GM12874 (cell line): ENCODE data around the gene CLRN1.

Experiments
- TF ChIP-seq, protein P1 (sequence below): IDR thresholded peaks from 2 replicates; pipeline ENCODE4 v1.5.1; 2011; ENCODE audit warnings: low read depth, mild to moderate bottlenecking, control low read depth, low read length, moderate library complexity; ENCODE audit not compliant: insufficient read depth

CLRN1 gene

DNA sequence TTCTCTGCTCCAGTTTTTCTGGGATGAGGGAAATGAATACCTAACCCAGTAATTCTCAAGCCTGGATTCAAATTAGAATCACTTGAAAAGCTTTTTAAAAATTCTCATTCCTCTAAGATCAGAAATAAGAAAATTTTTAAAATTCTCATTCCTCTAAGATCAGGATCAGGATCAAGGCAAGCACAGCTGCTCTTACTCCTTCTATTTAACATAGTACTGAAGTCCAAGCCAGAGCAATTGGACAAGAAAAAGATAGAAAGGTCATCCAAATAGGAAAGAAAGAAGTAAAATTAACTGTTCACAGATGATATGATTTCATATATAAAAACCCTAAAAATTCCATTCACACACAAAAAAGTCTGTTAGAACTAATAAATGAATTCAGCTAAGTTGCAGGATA is 24.2 kb upstream of the CLRN1 start:
- TF ChIP-seq, protein P1, sequence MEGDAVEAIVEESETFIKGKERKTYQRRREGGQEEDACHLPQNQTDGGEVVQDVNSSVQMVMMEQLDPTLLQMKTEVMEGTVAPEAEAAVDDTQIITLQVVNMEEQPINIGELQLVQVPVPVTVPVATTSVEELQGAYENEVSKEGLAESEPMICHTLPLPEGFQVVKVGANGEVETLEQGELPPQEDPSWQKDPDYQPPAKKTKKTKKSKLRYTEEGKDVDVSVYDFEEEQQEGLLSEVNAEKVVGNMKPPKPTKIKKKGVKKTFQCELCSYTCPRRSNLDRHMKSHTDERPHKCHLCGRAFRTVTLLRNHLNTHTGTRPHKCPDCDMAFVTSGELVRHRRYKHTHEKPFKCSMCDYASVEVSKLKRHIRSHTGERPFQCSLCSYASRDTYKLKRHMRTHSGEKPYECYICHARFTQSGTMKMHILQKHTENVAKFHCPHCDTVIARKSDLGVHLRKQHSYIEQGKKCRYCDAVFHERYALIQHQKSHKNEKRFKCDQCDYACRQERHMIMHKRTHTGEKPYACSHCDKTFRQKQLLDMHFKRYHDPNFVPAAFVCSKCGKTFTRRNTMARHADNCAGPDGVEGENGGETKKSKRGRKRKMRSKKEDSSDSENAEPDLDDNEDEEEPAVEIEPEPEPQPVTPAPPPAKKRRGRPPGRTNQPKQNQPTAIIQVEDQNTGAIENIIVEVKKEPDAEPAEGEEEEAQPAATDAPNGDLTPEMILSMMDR = no peak

DNA sequence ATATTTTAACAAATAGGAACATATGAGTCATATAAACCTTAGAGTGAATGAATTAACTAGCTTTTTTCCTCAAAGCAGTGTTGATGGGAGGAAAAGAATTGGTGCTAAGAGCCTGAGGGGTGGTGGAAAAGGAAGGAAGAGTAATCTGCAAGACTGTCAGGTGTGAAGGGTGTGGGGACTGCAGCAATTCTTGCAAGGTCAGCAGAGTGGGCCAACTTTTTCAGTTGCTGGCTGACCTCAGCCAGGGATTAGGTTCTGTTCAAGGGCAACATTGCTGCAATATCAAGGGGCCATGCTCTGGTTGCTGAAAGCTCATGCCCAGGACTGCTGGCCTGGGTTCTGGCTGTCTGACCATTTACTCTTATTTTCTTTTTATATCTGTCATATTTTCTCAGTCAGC is 23.0 kb upstream of the CLRN1 start:
- TF ChIP-seq, protein P1 = no peak

DNA sequence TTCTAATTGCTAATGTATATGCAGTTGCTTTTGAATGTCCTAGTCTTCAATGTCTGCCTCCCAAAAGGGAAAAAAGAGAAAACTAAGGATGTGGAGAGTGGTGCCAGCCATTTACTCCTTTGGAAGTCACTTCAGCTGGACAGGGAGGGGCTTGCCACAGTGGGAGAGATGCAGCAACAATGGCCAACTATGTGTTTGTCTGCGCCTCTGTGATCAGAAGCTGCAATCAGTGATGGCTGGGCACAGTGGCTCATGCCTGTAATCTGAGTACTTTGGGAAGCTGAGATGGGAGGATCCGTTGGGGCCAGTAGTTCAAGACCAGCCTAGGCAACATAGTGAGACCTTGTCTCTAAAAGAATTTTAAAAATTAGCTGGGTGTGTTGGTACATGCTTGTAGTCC is 16.7 kb upstream of the CLRN1 start:
- TF ChIP-seq, protein P1 = no peak

DNA sequence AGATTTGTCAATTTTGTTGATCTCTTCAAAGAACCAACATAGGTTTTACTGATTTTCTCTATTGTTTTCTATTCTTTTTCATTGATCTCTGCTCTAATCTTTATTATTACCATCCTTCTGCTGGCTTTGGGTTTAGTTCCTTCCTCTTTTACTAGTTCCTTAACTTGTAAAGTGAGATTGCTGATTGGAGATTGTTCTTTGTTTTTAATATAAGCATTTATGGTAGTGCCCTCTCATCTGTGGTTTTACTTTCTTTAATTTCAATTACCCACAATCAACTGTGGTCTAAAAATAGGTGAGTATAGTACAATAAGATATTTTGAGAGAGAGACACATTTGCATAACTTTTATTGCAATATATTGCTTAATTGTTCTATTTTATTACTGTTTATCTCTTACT is 13.2 kb upstream of the CLRN1 start:
- TF ChIP-seq, protein P1 = no peak

DNA sequence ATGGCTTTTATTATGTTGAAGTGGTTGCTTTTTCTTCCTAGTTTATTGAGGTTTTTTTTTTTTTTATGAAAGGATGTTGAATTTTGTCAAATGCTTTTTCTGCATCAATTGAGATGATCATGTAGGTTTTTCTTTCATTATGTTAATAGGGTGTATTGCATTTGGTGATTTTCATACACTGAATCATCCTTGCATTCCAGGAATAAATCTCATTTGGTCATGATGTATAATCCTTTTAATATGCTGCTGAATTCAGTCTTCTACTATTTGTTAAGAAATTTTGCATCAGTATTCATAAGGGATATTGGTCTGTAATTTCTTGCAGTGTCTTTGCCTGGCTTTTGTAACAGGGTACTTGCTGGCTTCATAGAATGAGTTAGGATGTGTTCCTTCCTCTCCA is 11.5 kb upstream of the CLRN1 start:
- TF ChIP-seq, protein P1 = no peak

DNA sequence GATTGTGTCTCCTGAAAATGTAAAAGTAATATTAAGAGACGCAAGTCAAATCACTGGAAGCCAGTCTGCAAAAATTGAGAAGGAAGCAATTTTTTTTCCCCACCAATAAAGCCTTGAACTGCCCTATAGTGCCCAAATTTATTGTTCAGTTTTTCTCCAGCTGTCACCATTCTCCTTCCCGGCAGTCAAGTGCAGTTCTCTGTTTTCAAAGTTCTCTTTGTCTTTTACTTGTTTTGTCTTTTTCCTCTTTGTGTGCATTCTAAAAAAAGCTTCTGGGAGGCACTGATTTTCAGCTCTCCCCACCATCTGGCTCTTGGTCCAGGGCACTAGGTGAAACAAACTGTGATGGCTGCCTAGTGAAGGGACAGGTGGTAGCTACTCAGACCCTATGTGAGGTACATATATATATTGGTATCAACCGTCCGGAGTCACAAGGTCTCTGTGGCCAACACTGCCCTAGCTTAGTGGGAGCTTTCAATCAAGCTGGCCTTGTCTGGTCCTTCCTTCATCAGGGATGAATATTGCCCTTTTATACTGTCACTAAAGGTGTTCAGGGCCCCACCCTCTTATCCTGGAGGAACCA is 6.1 kb upstream of the CLRN1 start:
- TF ChIP-seq, protein P1 = no peak

DNA sequence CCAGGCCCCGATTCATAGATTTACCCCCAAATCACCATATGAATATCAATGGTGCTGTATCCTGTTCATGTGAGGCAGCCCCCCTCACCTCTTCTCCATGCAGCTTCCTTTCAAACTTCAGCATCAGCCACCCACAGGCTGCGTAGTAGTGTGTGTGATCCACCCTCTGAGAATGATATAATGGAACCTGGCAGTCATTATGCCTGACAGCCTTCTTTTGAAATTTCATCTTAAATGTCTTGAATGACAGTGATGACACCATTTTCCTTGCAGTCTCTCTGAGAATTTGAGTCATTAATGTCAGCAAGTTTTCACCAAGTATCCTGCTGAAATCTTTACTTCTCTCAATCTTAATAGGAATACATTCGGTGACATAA is 3.5 kb upstream of the CLRN1 start:
- TF ChIP-seq, protein P1 = no peak
